Measurements from ENCODE around the gene GLCE.

Gene GLCE

GRCh38 chr15:69272139-69272538 is 111.7 kb downstream of the GLCE start:
- Histone ChIP-seq H3K27ac (ENCODE audit: low read depth, low read length, poor library complexity, severe bottlenecking) (no peak overlapping the region), H3K27me3 (ENCODE audit: insufficient read depth, low read length) (no peaks in the 10 kb centered on the region), H3K79me2 (ENCODE audit: insufficient read depth, low read length) (no peaks in the 10 kb centered on the region), H3K4me3 (ENCODE audit: low read depth, low read length, poor library complexity, severe bottlenecking) (no peak overlapping the region), H4K20me1 (ENCODE audit: insufficient read depth, low read length) (no peaks in the 10 kb centered on the region), H3K36me3 (ENCODE audit: insufficient read depth, low read length) (no peaks in the 10 kb centered on the region), H3K9me3 (ENCODE audit: low read length) (no peaks in the 10 kb centered on the region), H3K4me1 (ENCODE audit: insufficient read depth, low read length, severe bottlenecking) (no peaks in the 10 kb centered on the region), H3K9ac (ENCODE audit: low read length) (no peak overlapping the region), H2AFZ (ENCODE audit: low read length) (no peak overlapping the region), H3K9me2 (ENCODE audit: low read depth, low read length) (no peaks in the 10 kb centered on the region), H3F3A (ENCODE audit: insufficient read depth, low read length) (no peaks in the 10 kb centered on the region), H3K4me2 (ENCODE audit: low read length) (no peak overlapping the region)
- no peak for TF ChIP-seq CTCF (IDR thresholded peaks at IDR 0.05; ENCODE audit: low read length)
- no peak for TF ChIP-seq EZH2 (IDR thresholded peaks at IDR 0.05; ENCODE audit: borderline replicate concordance, low read length)

GRCh38 chr15:69272891-69273290 is 112.5 kb downstream of the GLCE start:
- Histone ChIP-seq H3K4me1 (ENCODE audit: insufficient read depth, low read length, severe bottlenecking) (no peaks in the 10 kb centered on the region), H3K27ac (ENCODE audit: low read depth, low read length, poor library complexity, severe bottlenecking) (no peak overlapping the region), H3K9me2 (ENCODE audit: low read depth, low read length) (no peaks in the 10 kb centered on the region), H3K9ac (ENCODE audit: low read length) (no peak overlapping the region), H3K4me2 (ENCODE audit: low read length) (no peak overlapping the region), H3K36me3 (ENCODE audit: insufficient read depth, low read length) (no peaks in the 10 kb centered on the region), H3K79me2 (ENCODE audit: insufficient read depth, low read length) (no peaks in the 10 kb centered on the region), H3K9me3 (ENCODE audit: low read length) (no peaks in the 10 kb centered on the region), H3K27me3 (ENCODE audit: insufficient read depth, low read length) (no peaks in the 10 kb centered on the region), H3F3A (ENCODE audit: insufficient read depth, low read length) (no peaks in the 10 kb centered on the region), H3K4me3 (ENCODE audit: low read depth, low read length, poor library complexity, severe bottlenecking) (no peak overlapping the region), H4K20me1 (ENCODE audit: insufficient read depth, low read length) (no peaks in the 10 kb centered on the region), H2AFZ (ENCODE audit: low read length) (no peak overlapping the region)
- TF ChIP-seq EZH2 (IDR thresholded peaks at IDR 0.05; ENCODE audit: borderline replicate concordance, low read length) (no peak), CTCF (IDR thresholded peaks at IDR 0.05; ENCODE audit: low read length) (no peak)

GRCh38 chr15:69275074-69275670 is 114.7 kb downstream of the GLCE start:
- H2AFZ ChIP-seq (ENCODE audit: low read length) = no peak overlapping the region
- H4K20me1 ChIP-seq (ENCODE audit: insufficient read depth, low read length) = no peaks in the 10 kb centered on the region
- H3K4me2 ChIP-seq (ENCODE audit: low read length) = no peak overlapping the region
- TF ChIP-seq EZH2 (IDR thresholded peaks at IDR 0.05; ENCODE audit: borderline replicate concordance, low read length) (no peak), CTCF (IDR thresholded peaks at IDR 0.05; ENCODE audit: low read length) (no peak)
- no peak overlapping the region for H3K27ac ChIP-seq (ENCODE audit: low read depth, low read length, poor library complexity, severe bottlenecking)
- H3K4me1 ChIP-seq (ENCODE audit: insufficient read depth, low read length, severe bottlenecking) = no peaks in the 10 kb centered on the region
- no peak overlapping the region for H3K4me3 ChIP-seq (ENCODE audit: low read depth, low read length, poor library complexity, severe bottlenecking)
- H3K36me3 ChIP-seq (ENCODE audit: insufficient read depth, low read length) = no peaks in the 10 kb centered on the region
- no peaks in the 10 kb centered on the region for H3K27me3 ChIP-seq (ENCODE audit: insufficient read depth, low read length)
- H3F3A ChIP-seq (ENCODE audit: insufficient read depth, low read length) = no peaks in the 10 kb centered on the region
- no peaks in the 10 kb centered on the region for H3K9me3 ChIP-seq (ENCODE audit: low read length)
- H3K9ac ChIP-seq (ENCODE audit: low read length) = no peak overlapping the region
- H3K9me2 ChIP-seq (ENCODE audit: low read depth, low read length) = no peaks in the 10 kb centered on the region
- H3K79me2 ChIP-seq (ENCODE audit: insufficient read depth, low read length) = no peaks in the 10 kb centered on the region
